A204.1 (cell line): Measurements from ENCODE around the gene FLNB.

Experiments
- FAIRE-seq: peaks from 2 replicates; lab custom pipeline; 2012; peaks lifted over from hg19 to GRCh38; lab: Jason Lieb, UNC

The FLNB gene

GRCh38 chr3:58210761-58211460, 202.7 kb downstream of the FLNB start, which contains the start of gene DNASE1L3:
Gene DNASE1L3, minus strand, starts transcription at chr3:58210972. Its CDS starts 66 bp downstream, at chr3:58210906.
- no peak for FAIRE-seq

GRCh38 chr3:58214484-58215316, 206.5 kb downstream of the FLNB start:
- no peak for FAIRE-seq

- FAIRE-seq: no peak
These were observed 207.2 kb downstream of the FLNB start for GRCh38 chr3:58215317-58216025.

- FAIRE-seq: no peak
These were observed 208.4 kb downstream of the FLNB start for GRCh38 chr3:58216496-58217195.

GRCh38 chr3:58217209-58217811, 209.1 kb downstream of the FLNB start:
- FAIRE-seq: no peak

GRCh38 chr3:58218904-58219303, 210.7 kb downstream of the FLNB start:
- FAIRE-seq: no peak
